HG03066 (cell line): ENCODE measurements around the gene MYCT1.

Experiments
- ATAC-seq: cut with Tn5 transposase; IDR thresholded peaks from one replicate; pipeline ENCODE4 v1.9.1; 2021; ENCODE audit warnings: low read depth; ENCODE audit not compliant: unreplicated experiment

MYCT1 gene

GRCh38 chr6:152720974-152721373 lies 23.3 kb downstream of the MYCT1 start:
- ATAC-seq, result no peak

- ATAC-seq, result no peak
Measured at GRCh38 chr6:152721956-152722355, 24.3 kb downstream of the MYCT1 start.

GRCh38 chr6:152723398-152723797 lies 25.7 kb downstream of the MYCT1 start:
- ATAC-seq, result no peak

GRCh38 chr6:152726313-152726712 lies 28.6 kb downstream of the MYCT1 start:
- ATAC-seq, result no peak

GRCh38 chr6:152727507-152727906 lies 29.8 kb downstream of the MYCT1 start:
- ATAC-seq, result no peak

- no peak for ATAC-seq
Measured at GRCh38 chr6:152734630-152735029, 36.9 kb downstream of the MYCT1 start.

GRCh38 chr6:152736687-152737273 lies 39.1 kb downstream of the MYCT1 start:
- no peak for ATAC-seq

GRCh38 chr6:152745509-152746171 lies 47.9 kb downstream of the MYCT1 start:
- no peak for ATAC-seq

- no peak for ATAC-seq
Measured at GRCh38 chr6:152746172-152746553, 48.5 kb downstream of the MYCT1 start.

GRCh38 chr6:152748843-152749242 lies 51.1 kb downstream of the MYCT1 start:
- ATAC-seq, result no peak

- no peak for ATAC-seq
Measured at GRCh38 chr6:152749336-152749735, 51.6 kb downstream of the MYCT1 start.

GRCh38 chr6:152750694-152751093 lies 53.0 kb downstream of the MYCT1 start, which contains the start of gene VIP:
Gene VIP, plus strand, starts transcription at chr6:152750797. Its CDS starts 1,381 bp downstream, at chr6:152752178.
- ATAC-seq, result no peak

- no peak for ATAC-seq
Measured at GRCh38 chr6:152765331-152765730, 67.6 kb downstream of the MYCT1 start.

GRCh38 chr6:152769159-152769558 lies 71.5 kb downstream of the MYCT1 start:
- no peak for ATAC-seq

GRCh38 chr6:152769993-152770392 lies 72.3 kb downstream of the MYCT1 start:
- ATAC-seq, result no peak

GRCh38 chr6:152771061-152771687 lies 73.5 kb downstream of the MYCT1 start:
- ATAC-seq, result no peak
